ENCODE data around the gene KCNH1. TPM values are rescaled to one million over a fixed set of nuclear protein-coding genes. Genes with fewer than 3 reads are reported as not detected.

The KCNH1 gene
- total and polyA plus RNA-seq, 7 donors: 0.10 to 0.22 (median 0.17) TPM

DNA sequence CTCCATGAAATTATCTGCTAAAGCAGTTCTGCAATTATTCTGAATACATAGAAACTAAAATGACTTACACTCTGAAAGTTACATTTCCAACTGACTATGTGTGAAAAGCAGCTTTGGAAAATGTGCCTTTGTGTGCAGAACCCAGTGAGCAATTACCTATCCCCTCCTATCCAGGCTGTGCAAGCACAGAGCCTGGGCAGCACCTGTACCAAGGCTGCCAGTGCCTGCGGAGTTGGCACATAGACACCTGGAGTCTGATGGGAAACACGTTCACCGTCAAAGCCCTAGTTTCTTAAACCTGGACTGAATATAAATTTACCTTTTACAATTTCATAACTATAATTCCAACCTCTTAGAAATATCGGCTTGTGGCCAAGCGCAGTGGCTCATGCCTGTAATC lies 307.3 kb downstream of the KCNH1 start:
- WGBS, 3 donors: 90 to 95% (median 92%) methylated on average over 5 of the region's 5 CpGs

GRCh38 chr1:210822932-210823331 lies 311.0 kb downstream of the KCNH1 start:
- TF ChIP-seq, protein P1, sequence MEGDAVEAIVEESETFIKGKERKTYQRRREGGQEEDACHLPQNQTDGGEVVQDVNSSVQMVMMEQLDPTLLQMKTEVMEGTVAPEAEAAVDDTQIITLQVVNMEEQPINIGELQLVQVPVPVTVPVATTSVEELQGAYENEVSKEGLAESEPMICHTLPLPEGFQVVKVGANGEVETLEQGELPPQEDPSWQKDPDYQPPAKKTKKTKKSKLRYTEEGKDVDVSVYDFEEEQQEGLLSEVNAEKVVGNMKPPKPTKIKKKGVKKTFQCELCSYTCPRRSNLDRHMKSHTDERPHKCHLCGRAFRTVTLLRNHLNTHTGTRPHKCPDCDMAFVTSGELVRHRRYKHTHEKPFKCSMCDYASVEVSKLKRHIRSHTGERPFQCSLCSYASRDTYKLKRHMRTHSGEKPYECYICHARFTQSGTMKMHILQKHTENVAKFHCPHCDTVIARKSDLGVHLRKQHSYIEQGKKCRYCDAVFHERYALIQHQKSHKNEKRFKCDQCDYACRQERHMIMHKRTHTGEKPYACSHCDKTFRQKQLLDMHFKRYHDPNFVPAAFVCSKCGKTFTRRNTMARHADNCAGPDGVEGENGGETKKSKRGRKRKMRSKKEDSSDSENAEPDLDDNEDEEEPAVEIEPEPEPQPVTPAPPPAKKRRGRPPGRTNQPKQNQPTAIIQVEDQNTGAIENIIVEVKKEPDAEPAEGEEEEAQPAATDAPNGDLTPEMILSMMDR (IDR thresholded peaks at IDR 0.05): no peak
- no peak overlapping the region for H3K27ac ChIP-seq
- DNase-seq (no peak), ATAC-seq (no peak)
- no peaks in the 10 kb centered on the region for H3K27me3 ChIP-seq (ENCODE audit: insufficient read depth in 3 of 3, low read length in 2 of 3)
- intact Hi-C loops (cut with DNase I): no loop called here
- H3K9me3 ChIP-seq: no peaks in the 10 kb centered on the region
- H3K36me3 ChIP-seq (ENCODE audit: insufficient read depth in 1 of 2, low read depth in 1 of 2): no peaks in the 10 kb centered on the region
- no peak overlapping the region for H3K4me3 ChIP-seq
- 61 to 72% (median 62%) methylated on average over 1 of the region's 1 CpG for WGBS, 3 donors
- no peaks in the 10 kb centered on the region for H3K4me1 ChIP-seq

More for the DNA sequence above, 307.3 kb downstream of the KCNH1 start:
- Histone ChIP-seq H3K4me1 (no peaks in the 10 kb centered on the region), H3K27ac (no peak overlapping the region), H3K27me3 (ENCODE audit: insufficient read depth in 3 of 3, low read length in 2 of 3) (no peaks in the 10 kb centered on the region), H3K9me3 (no peaks in the 10 kb centered on the region), H3K4me3 (no peak overlapping the region), H3K36me3 (ENCODE audit: insufficient read depth in 1 of 2, low read depth in 1 of 2) (no peaks in the 10 kb centered on the region)
- TF ChIP-seq, protein P1 (IDR thresholded peaks at IDR 0.05): no peak
- intact Hi-C loops (cut with DNase I): no loop called here
- DNase-seq: no peak
- no peak for ATAC-seq

DNA sequence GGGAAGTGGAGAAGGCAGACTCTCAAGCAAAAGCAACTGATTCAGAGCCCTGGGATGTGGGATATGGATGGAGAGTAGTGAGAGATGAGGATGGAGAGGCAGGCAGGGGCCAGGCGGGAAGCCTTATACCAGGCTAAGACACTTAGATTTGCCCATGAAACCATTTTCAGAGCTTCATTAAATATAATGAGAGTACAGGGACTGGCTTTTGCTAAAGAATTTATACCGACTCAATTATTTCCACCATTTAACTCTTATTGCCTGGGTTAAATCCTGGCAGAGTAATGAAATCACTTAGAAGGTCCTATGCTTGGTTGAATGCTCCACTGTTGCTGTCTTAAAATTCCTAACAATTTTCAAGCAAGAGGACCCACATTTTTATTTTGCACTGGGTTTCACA lies 311.7 kb downstream of the KCNH1 start:
- 38 to 87% (median 68%) methylated on average over 2 of the region's 2 CpGs for WGBS, 3 donors
- Histone ChIP-seq H3K27me3 (ENCODE audit: insufficient read depth in 3 of 3, low read length in 2 of 3) (no peaks in the 10 kb centered on the region), H3K4me3 (no peak overlapping the region), H3K36me3 (ENCODE audit: insufficient read depth in 1 of 2, low read depth in 1 of 2) (no peaks in the 10 kb centered on the region), H3K4me1 (no peaks in the 10 kb centered on the region), H3K27ac (no peak overlapping the region), H3K9me3 (no peaks in the 10 kb centered on the region)
- TF ChIP-seq, protein P1 (IDR thresholded peaks at IDR 0.05): no peak
- ATAC-seq: no peak
- intact Hi-C loops (cut with DNase I): no loop called here
- no peak for DNase-seq

- ATAC-seq (no peak), DNase-seq (no peak)
- Histone ChIP-seq H3K9me3 (no peaks in the 10 kb centered on the region), H3K4me3 (no peak overlapping the region), H3K27me3 (ENCODE audit: insufficient read depth in 3 of 3, low read length in 2 of 3) (no peaks in the 10 kb centered on the region), H3K27ac (no peak overlapping the region), H3K4me1 (no peaks in the 10 kb centered on the region), H3K36me3 (ENCODE audit: insufficient read depth in 1 of 2, low read depth in 1 of 2) (no peaks in the 10 kb centered on the region)
- 59 to 78% (median 64%) methylated on average over 3 of the region's 3 CpGs for WGBS, 3 donors
- TF ChIP-seq, protein P1 (IDR thresholded peaks at IDR 0.05): no peak
- intact Hi-C loops (cut with DNase I): no loop called here
Measured at GRCh38 chr1:210821615-210822014, 312.3 kb downstream of the KCNH1 start.

- Histone ChIP-seq H3K4me3 (no peak overlapping the region), H3K9me3 (no peaks in the 10 kb centered on the region), H3K27ac (no peak overlapping the region), H3K4me1 (no peaks in the 10 kb centered on the region), H3K36me3 (ENCODE audit: insufficient read depth in 1 of 2, low read depth in 1 of 2) (no peaks in the 10 kb centered on the region), H3K27me3 (ENCODE audit: insufficient read depth in 3 of 3, low read length in 2 of 3) (no peaks in the 10 kb centered on the region)
- TF ChIP-seq, protein P1 (IDR thresholded peaks at IDR 0.05): no peak
- ATAC-seq (no peak), DNase-seq (no peak)
- WGBS, 3 donors: 33 to 43% (median 42%) methylated on average over 4 of the region's 4 CpGs
- intact Hi-C loops (cut with DNase I): no loop called here
Measured at GRCh38 chr1:210819266-210819665, 314.7 kb downstream of the KCNH1 start.

Measured in psoas muscle (tissue), 8 donors.